MV-4-11 (cell line): ENCODE measurements around the gene SLC38A9.
"Not testable (repeated sequence)": the region's sequence is repeated elsewhere in the genome, so short reads cannot be mapped to it uniquely, and the experiment has no call there.

ENCODE experiments used
- DNase-seq: peaks from one replicate; lab custom pipeline; 2025; lab: John Stamatoyannopoulos, UW

Gene SLC38A9

GRCh38 chr5:55702598-55703345 lies 9.4 kb downstream of the SLC38A9 start:
- DNase-seq, result peak; percentile 70

- no peak for DNase-seq
Observed at GRCh38 chr5:55701462-55702103, 10.5 kb downstream of the SLC38A9 start.

DNA sequence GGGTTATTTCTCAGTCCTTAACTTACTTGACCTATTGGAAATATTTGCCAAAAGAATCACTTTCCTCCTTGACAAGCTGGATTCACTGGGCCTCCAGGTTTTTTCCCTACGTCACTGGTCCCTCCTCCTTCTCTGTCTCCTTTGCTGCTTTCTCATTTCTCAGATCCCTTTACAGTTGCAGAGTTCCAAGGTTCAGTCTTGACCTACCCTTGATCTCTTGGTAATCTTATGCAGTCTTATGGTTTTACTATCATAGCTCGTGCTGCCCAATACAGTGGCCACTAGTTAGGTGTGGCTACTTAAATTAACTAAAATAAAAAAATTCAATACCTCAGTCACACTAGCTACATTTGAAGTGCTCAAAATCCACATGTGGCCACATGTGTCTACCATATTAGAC lies 11.4 kb downstream of the SLC38A9 start:
- no peak for DNase-seq

DNA sequence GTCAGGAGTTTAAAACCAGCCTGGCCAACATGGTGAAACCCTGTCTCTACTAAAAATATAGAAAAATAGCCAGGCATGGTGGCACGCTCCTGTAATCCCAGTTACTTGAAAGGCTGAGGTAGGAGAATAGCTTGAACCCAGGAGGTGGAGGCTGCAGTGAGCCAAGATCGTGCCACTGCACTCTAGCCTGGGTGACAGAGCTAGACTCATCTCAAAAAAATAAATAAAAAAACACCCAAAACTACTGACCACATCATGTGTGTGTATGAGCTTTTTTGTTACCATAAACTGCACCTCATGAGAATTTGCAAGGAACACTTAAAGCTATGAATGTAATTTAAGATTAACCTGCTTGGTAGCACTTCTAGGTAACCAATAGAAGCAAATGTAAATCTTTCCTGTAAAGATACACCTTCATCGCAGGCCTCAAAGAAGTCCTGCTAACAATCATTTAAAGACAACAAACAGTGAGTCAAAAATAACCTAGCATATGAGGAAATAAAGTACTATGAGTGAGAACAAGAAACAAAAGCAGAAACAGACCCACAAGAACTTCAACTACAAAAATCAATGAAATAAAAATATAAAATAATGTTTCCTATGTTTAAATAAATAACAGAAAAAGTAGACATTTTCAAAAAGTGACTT lies 13.0 kb downstream of the SLC38A9 start:
- DNase-seq, result peak; percentile 7

GRCh38 chr5:55696704-55697103 lies 15.4 kb downstream of the SLC38A9 start:
- DNase-seq, result not testable (repeated sequence)

- DNase-seq, result peak; percentile 58
Observed at GRCh38 chr5:55694152-55694830, 17.8 kb downstream of the SLC38A9 start.

GRCh38 chr5:55692509-55692908 lies 19.6 kb downstream of the SLC38A9 start:
- DNase-seq, result no peak

DNA sequence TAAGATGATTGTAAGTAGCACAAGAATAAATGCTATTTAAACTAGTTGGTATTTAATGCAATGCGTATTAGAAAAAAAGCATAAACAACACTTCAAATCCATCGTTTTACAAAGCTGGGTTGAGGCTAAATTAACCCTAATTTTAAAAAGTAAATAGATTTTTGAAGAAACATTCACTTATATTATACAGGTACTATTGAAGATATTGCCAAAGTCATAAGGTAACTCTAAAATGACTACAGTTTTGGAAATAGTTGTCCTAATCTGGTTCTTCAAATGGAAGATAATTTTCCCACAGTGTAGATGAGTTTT lies 20.1 kb downstream of the SLC38A9 start:
- DNase-seq, result no peak

DNA sequence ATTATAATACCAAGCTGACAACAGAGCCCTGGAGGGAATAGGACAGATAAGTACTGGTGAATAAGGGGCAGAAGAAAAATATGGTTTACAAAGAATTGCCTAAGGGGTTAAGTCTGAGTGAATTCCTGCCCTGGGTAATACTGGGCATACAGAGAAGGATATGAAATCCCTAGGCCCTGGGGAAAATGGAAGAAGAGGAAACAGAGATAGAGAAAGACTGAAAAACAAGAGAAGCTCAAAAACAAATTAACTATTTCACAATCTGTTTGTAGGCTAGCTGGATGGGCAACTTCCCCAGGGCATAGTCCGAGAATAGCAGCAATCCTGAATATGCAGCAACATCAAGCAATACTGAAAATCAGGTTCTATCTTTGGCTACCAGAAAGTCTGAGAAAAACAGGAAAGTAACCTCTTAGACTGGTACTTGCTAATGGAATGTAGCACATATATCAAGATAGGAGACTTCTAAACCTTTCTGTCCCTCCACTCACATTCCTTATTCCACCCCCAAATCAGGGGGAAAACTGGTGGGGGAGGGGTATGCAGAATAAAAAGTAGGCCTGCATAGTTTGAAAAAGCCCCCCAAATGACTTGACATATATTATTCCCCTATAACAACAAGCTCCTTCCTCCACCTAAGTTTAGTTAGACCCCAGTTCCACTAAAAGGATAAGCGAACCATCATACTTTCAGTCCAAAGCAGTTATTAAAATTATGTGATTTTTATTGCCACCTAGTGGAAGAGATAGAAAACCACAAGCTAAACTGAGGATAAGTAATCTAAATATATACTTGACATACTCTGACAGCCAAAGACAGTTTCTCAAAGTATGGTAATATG lies 20.6 kb downstream of the SLC38A9 start:
- peak; percentile 49 for DNase-seq

- no peak for DNase-seq
Observed at GRCh38 chr5:55682071-55682470, 30.1 kb downstream of the SLC38A9 start.

DNA sequence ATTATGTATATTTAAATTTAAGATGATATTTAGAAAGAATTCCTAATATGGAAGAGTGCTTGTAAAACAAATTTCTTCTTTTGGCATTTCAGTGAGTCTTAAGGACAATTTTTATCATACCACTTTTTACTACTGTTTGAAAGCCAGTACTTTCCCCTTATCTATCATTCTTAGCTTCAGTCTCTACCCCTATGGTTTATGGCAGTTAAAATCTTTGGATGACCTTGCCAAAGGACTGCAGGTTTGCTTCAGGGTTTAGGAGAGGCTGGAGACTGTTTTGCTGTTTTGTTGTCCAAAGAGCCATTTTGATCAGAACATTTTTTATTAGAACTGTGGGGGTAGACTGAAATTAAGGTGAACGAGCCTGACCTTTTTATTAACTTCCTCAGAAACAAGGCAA lies 30.8 kb downstream of the SLC38A9 start:
- DNase-seq, result no peak

- no peak for DNase-seq
Observed at GRCh38 chr5:55680353-55680752, 31.8 kb downstream of the SLC38A9 start.

DNA sequence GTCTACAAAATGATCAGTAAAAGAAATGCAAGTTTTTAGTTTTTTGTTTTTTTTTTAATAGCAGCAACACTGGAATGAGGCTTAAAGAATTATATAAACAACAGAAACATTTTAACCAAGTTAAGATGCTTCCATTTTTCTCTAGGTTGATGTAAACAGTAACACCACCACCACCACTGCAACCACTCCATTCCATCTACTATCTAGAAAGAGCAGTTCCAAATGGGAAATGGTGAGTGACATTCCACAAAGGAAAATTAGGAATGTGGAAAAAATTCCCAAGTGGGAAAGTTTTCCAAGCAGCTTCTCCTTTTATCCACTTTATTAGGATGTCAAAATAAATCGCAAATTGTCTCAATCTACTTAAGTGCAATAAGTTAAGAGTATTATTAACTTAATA lies 32.6 kb downstream of the SLC38A9 start:
- DNase-seq, result no peak

GRCh38 chr5:55675119-55675518 lies 37.0 kb downstream of the SLC38A9 start:
- no peak for DNase-seq

GRCh38 chr5:55674340-55674739 lies 37.8 kb downstream of the SLC38A9 start:
- no peak for DNase-seq

DNA sequence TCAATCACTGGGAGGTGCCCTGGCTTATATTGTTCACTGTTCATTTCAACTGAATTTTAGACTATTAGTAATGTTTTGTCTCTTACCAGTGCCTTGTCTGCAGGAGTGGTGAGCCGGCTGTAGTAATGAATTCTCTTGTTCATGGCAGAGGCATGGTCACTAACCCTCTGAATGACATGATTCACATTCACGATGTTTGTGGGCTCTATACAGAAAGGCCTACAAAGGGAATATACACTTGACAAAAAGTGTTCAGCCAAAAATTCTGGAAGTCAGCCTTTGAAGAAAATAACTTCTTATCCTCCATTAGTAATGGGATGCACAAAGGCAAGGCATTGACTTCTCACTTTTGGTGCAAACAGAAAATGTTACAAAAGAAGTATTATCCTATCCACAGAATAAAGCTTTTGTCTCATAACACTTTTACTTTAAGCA lies 39.6 kb downstream of the SLC38A9 start:
- DNase-seq, result no peak

- DNase-seq, result no peak
Observed at GRCh38 chr5:55671975-55672374, 40.1 kb downstream of the SLC38A9 start.

- no peak for DNase-seq
Observed at GRCh38 chr5:55668356-55668755, 43.8 kb downstream of the SLC38A9 start.

DNA sequence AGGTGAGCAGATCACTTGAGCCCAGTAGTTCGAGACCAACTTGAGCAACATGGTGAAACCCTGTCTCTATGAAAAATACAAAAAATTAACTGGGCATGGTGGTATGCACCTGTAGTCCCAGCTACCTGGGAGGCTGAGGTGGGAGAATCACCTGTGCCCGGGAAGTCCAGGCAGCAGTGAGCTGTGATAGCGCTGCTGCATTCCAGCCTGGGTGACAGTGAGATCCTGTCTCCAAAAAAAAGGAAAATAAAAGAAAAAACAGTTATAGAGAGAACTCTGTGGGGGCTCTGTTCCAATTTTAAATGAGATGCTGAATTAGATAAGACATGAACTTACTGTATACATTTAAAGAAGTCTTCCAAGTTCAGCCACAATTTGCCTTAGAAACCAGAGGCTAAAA lies 44.2 kb downstream of the SLC38A9 start:
- DNase-seq, result no peak

DNA sequence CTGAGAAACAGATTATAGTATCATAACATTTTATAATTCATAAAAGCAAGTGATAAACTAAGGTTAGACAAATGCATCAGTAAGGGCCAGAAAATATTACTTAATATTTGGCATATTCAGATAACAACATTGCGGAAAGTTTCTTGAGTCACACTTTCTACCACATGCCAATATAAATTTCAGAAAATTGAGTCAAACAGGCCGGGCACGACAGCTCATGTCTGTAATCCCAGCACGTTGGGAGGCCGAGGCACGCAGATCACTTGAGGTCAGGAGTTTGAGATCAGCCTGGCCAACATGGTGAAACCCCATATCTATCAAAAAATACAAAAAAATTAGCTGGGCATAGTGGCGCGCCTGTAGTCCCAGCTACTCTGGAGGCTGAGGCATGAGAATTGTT lies 47.1 kb downstream of the SLC38A9 start:
- no peak for DNase-seq

DNA sequence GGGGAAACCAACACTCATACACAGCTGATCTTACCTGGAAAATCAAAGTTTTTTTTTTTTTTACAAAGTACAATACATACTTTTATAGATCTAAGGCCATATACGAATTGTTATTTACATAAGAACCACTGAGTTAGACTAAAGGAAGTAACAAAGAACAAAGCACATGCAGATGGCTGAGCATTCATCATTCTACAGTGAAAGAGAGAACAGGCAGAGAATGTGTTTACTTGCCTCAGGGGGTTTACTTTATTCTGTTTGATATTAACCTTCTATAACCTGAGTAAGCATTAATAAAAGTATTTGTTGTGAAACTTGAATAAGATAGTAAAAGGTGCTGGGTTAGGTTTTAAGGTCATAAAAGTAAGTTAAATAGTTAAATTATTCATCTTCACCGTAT lies 54.7 kb downstream of the SLC38A9 start:
- DNase-seq, result no peak

GRCh38 chr5:55650386-55650785 lies 61.7 kb downstream of the SLC38A9 start:
- DNase-seq, result peak; percentile 73
